NCI-H1417 (cell line): ENCODE measurements around the gene ARNT2.

Experiments
- DNase-seq, 3 experiments: peaks; one replicate each; lab custom pipeline; 2025; lab: John Stamatoyannopoulos, UW

Gene ARNT2

GRCh38 chr15:80466543-80466942 is 62.4 kb downstream of the ARNT2 start:
- DNase-seq: no peak

- DNase-seq: no peak
Observed at GRCh38 chr15:80467311-80467714, 63.1 kb downstream of the ARNT2 start.

DNA sequence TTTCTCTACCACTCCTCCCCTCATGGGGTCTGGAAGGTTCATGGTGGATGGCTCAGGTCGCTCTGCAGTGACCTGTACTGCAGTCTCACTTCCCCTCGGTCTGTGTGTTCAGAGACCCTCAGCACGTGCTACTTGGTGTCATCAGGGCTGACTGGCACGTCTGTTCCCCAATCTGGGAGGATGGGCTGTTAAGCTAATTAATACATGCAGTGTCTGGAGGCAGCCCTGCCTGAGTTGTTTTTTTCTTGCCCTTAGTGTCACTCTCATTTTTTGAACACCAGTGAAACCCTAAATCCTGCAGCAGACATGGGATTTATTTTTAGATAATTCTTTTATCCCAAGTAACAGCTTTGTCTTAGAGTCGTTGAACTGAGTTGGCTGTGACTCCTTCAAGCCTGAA is 64.6 kb downstream of the ARNT2 start:
- DNase-seq: no peak

- DNase-seq: no peak
Observed at GRCh38 chr15:80471881-80472280, 67.7 kb downstream of the ARNT2 start.

GRCh38 chr15:80473286-80474223 is 69.4 kb downstream of the ARNT2 start:
- DNase-seq: no peak

- peak in 2 of 3 experiments; percentile 21 to 60 for DNase-seq
Observed at GRCh38 chr15:80474224-80475215, 70.3 kb downstream of the ARNT2 start.

DNA sequence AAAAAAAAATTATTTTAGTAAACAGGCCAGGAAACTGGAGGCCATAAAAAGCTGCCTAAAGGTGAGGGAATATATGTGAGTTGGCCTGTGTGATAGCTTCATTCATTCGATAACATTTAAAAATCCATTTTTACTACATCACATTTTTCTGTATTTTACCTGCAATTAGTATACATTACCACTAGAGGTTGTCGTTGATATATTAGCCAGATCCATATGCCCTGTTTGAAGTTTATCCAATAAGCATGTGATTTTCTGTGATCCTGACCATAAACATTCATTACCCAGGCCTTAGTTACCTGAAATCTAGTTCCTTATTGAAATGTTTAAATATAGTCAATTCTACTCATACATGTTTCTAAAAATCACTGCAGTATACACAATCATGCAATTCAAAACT is 71.4 kb downstream of the ARNT2 start:
- no peak for DNase-seq

DNA sequence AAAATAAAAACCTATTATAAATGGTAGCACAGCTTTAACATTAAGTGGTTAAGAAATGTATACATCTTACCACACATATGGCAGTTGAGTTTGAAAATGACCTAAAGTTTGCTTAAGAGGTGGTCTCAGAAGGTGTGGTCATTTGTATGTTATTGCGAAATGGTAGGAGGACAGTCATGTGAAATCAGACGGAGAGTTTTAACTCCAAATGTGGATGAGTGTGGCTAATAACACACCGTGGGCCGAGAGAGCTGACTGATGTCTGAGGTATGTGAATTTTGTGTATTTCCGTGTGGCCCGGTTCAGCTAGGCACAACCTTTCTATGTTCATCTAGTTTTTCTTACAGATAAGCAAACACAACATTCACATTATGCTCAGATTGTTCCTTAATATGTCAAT is 71.9 kb downstream of the ARNT2 start:
- DNase-seq: no peak

DNA sequence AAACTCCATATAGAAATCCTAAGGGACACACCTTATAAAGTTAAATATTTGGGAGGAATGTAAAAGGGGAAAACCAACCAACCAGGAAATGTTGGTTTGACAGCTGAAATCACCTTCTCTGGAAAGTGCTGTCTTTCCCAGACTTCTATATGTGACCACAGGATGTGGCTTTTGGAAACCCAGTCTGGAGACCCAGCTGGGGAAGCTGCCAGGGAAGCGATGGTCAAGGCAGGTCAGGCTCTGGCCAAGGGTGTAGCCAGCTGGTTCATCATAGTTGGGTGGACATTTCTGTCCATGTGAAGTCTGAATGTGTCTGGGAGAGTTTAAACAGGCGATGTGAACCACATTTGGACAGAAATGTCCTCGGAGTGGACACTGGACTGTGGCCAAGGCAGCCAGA is 73.9 kb downstream of the ARNT2 start:
- DNase-seq: no peak

- no peak for DNase-seq
Observed at GRCh38 chr15:80479191-80479590, 75.0 kb downstream of the ARNT2 start.

DNA sequence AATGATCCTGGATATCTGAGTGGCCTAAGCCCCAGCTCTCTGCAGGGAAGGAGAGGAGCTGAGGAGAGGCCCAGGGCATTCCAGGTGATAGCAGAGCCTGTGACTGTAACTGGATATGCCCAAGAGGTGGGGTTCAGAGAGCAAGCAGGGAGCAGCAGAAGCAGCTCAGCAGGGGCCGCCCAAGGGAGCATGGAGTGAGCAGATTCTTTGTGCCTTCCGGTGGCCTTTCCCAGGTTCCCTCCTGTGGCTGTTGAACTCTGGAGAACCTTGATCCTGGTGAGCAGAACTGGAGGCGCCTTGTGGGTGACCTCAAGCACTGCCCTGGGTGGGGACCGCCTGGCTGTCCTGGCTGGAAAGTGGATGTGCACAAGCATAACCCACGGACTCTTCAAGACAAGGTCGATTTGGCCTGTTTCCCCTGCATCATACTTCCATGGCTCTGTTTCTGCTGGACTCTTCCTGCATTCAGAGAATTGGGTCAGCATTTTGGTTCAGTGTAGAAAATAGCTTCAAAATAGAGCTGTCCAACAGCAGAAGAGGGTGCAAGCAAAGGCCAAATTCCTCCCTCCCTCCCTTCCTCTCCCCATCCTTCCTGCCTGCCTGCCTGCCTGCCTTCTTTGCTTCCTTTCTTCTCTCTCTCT is 76.1 kb downstream of the ARNT2 start:
- DNase-seq: no peak

- DNase-seq: no peak
Observed at GRCh38 chr15:80480909-80481308, 76.7 kb downstream of the ARNT2 start.

DNA sequence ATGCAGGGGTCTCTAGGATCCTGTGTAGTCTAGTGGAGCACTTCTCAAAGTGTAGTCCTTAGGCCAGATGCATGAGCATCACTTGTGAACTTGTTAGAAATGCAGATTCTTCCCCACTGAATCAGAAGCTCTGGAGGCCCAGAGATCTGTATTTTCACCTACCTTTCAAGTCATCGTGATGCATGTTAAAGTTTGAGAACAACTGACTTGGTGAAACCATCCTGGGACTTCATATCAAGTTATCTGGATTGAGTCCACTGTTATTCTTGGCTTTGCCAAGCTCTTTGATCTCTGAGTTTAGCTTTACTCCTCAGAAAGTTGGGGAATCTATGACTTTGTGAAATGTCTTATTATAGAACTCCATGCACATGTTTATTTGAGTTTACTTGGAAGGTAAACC is 78.5 kb downstream of the ARNT2 start:
- no peak for DNase-seq

DNA sequence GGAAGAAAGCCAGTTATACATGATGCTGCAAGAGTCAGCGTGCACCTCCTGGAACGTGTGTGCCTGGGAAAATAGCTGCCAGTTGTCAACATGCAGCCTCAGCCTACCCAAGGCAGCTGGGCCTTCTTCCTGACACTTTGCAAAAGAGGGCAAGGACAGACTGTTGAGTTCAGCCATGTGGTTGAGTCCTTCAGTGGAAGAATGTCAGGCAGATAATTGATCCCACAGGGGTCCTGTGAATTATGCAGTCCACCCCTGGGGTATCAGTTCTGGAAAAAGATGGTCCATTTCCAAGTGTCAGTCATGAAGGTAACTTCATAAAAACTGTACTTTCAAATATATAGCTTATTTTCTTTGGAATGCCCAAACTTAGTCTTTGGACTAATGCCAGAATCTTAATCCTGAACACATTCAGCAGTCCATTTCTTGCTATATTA is 79.6 kb downstream of the ARNT2 start:
- DNase-seq: peak in 1 of 3 experiments; percentile 37

- DNase-seq: peak in 2 of 3 experiments; percentile 25 to 45
Observed at GRCh38 chr15:80484333-80484864, 80.2 kb downstream of the ARNT2 start.

- DNase-seq: peak; percentile 11 to 79 (median 35)
Observed at GRCh38 chr15:80485370-80486164, 81.4 kb downstream of the ARNT2 start.

GRCh38 chr15:80487839-80488390 is 83.7 kb downstream of the ARNT2 start:
- DNase-seq: no peak

GRCh38 chr15:80489030-80489594 is 84.9 kb downstream of the ARNT2 start:
- DNase-seq: no peak

DNA sequence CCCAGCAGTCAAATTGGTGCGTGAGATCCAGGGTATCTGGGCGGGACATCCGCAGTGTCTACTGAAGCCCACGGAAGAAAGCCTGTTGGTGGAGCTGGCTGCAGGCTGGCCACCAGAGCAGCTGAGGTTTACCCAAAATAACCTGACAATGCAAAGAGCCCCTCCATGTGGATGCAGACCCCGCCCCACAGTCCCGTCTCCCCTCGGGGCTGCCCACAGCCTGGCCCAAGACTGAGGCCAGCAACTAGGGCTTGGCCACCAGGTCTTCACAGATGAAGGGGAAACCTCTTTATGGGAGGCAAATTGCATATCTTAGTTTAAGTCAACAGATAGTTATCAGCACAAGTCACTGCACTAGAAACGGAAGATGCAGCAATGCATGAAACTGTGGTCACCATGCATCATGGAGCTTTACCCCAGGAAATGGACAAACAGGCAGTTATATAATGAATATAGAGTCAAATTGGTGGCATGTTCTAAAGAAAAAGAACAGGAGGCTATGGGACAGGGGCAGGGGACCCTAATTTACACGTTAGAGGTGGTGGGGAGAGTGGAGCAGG is 86.3 kb downstream of the ARNT2 start:
- DNase-seq: no peak
